Natural killer cell treated with Interleukin-12 subunit alpha and Interleukin-12 subunit beta and Interleukin-15 and Interleukin-18, amount 100 ng/mL, for 72 hours (primary cell): ENCODE results near the gene TRIM47. TPM values are rescaled to one million over a fixed set of nuclear protein-coding genes. Genes with fewer than 3 reads are reported as not detected.
"Not testable (repeated sequence)": the region's sequence is repeated elsewhere in the genome, so short reads cannot be mapped to it uniquely, and the experiment has no call there.

Experiments
- ATAC-seq, 2 donors: fragments of 150-1000 bp; cut with Tn5 transposase in 1 of 2; sonication (Bioruptor Pico), chemical (Tn5 transposase) in 1 of 2; 2 replicates each; pipeline ENCODE4 v1.10.0; 2021
- DNase-seq: peaks from one replicate; pipeline ENCODE4 v3.0.0; 2022; ENCODE audit warnings: low spot score
- H3K27ac Mint-ChIP-seq, 2 donors: 1 replicate in 1 of 2; 2 replicates in 1 of 2; pipeline ENCODE4 v1.8.0; 2022; ENCODE audit warnings: mixed read lengths in 2 of 2, mild to moderate bottlenecking in 1 of 2, moderate library complexity in 1 of 2
- H3K27me3 Mint-ChIP-seq, 2 donors: 1 replicate in 1 of 2; 2 replicates in 1 of 2; pipeline ENCODE4 v1.8.0; 2022; ENCODE audit warnings: mixed read lengths in 2 of 2
- H3K36me3 Mint-ChIP-seq: one replicate; pipeline ENCODE4 v1.8.0; 2022; ENCODE audit warnings: mixed read lengths
- H3K4me1 Mint-ChIP-seq, 2 donors: 1 replicate in 1 of 2; 2 replicates in 1 of 2; pipeline ENCODE4 v1.8.0; 2022; ENCODE audit warnings: low read depth in 2 of 2, mixed read lengths in 2 of 2, mild to moderate bottlenecking in 1 of 2
- H3K4me3 Mint-ChIP-seq: one replicate; pipeline ENCODE4 v1.8.0; 2022; ENCODE audit warnings: mixed read lengths
- H3K9me3 Mint-ChIP-seq: 2 replicates; pipeline ENCODE4 v1.8.0; 2022; ENCODE audit warnings: mixed read lengths
- total RNA-seq, 2 donors: library from RNA; stranded (reverse); gene quantifications; one replicate each; pipeline ENCODE4 v1.2.3, GENCODE V29; 2022

Gene TRIM47
- total RNA-seq, 2 donors from 2014 or later, result 1.6 to 2.1 TPM

- ATAC-seq, result no peak
- DNase-seq, result peak; percentile 50
- no peak overlapping the region for H3K27ac Mint-ChIP-seq
- H3K4me1 Mint-ChIP-seq, result peaks cover 20% of the 10 kb centered on the region in 2 donors
- no peaks in the 10 kb centered on the region for H3K9me3 Mint-ChIP-seq
- no peaks in the 10 kb centered on the region for H3K27me3 Mint-ChIP-seq
- no peak overlapping the region for H3K4me3 Mint-ChIP-seq
- no peaks in the 10 kb centered on the region for H3K36me3 Mint-ChIP-seq
Observed at GRCh38 chr17:75891605-75892555, 13.5 kb upstream of the TRIM47 start.

GRCh38 chr17:75891022-75891604 is 12.7 kb upstream of the TRIM47 start:
- Mint-ChIP-seq H3K4me1 (peaks cover 20 to 23% of the 10 kb centered on the region in 2 donors), H3K27ac (no peak overlapping the region), H3K27me3 (no peaks in the 10 kb centered on the region), H3K36me3 (no peaks in the 10 kb centered on the region), H3K4me3 (no peak overlapping the region), H3K9me3 (no peaks in the 10 kb centered on the region)
- DNase-seq, result no peak
- peak in 1 of 2 donors; percentile 41 for ATAC-seq

DNA sequence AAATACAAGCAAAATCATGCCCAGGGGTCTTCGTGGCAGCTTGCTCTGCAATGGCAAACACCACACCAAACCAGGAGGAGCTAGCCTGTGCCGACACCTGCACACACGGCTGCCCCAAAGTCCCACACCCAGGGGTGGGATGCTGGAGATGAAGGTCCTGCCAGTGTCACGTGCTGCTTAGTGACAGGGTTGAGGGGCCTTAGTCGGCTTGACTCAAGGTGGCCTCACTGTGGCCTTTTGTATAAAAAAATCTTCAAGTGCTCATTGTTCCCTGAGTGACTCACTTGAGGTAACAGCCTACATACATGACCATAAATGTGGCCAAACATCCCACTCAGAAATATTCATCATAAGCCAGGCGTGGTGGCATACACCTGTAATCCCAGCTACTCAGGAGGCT is 11.1 kb upstream of the TRIM47 start:
- Mint-ChIP-seq H3K27me3 (no peaks in the 10 kb centered on the region), H3K4me1 (peaks cover 9 to 11% of the 10 kb centered on the region in 2 donors), H3K27ac (no peak overlapping the region), H3K36me3 (no peaks in the 10 kb centered on the region), H3K9me3 (no peaks in the 10 kb centered on the region), H3K4me3 (no peak overlapping the region)
- ATAC-seq, result no peak
- DNase-seq, result no peak

- Mint-ChIP-seq H3K27me3 (no peaks in the 10 kb centered on the region), H3K9me3 (no peaks in the 10 kb centered on the region), H3K27ac (no peak overlapping the region), H3K4me1 (peaks cover 0 to 3% of the 10 kb centered on the region in 2 donors), H3K36me3 (no peaks in the 10 kb centered on the region), H3K4me3 (no peak overlapping the region)
- ATAC-seq, result no peak
- no peak for DNase-seq
Observed at GRCh38 chr17:75888484-75888883, 10.1 kb upstream of the TRIM47 start.

DNA sequence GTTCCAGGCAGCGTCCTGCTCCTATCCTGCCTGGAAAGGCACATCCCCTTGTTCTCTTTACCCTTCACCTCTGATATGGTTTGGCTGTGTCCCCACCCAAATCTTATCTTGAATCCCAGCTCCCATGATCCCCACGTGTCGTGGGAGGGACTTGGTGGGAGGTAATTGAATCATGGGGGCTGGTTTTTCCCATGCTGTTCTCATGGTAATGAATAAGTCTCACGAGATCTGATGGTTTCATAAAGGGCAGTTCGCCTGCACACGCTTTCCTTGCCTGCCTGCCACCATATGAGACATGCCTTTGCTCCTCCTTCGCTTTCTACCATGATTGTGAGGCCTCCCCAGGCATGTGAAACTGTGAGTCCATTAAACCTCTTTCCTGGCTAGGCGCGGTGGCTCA is 7.5 kb upstream of the TRIM47 start:
- DNase-seq, ATAC-seq, H3K4me1 Mint-ChIP-seq, H3K27ac Mint-ChIP-seq, H3K36me3 Mint-ChIP-seq, H3K9me3 Mint-ChIP-seq, H3K27me3 Mint-ChIP-seq, H3K4me3 Mint-ChIP-seq: not testable (repeated sequence)

DNA sequence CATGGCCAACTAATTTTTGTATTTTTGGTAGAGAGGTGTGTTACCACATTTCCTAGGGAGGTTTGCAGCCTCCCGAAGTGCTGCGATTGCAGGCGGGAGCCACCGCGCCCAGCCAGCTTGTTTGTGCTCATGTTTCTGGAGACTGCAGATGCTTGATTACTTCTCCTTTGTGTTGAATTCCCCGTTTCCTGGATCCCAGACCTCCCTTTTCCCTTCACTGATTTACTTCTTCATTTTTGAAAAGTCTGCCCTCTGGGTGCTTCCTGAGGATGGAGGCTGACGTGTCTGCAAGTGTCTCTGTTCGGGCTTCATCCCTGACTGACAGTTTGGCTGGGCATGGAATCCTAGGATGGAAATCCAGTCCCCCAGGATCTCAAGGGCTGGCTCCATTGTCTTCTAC is 7.0 kb upstream of the TRIM47 start:
- Mint-ChIP-seq H3K27ac (no peak overlapping the region), H3K9me3 (no peaks in the 10 kb centered on the region), H3K27me3 (peaks cover 0 to under 1% of the 10 kb centered on the region in 2 donors), H3K36me3 (no peaks in the 10 kb centered on the region), H3K4me1 (peaks cover 0 to 3% of the 10 kb centered on the region in 2 donors), H3K4me3 (no peak overlapping the region)
- ATAC-seq (no peak), DNase-seq (no peak)

DNA sequence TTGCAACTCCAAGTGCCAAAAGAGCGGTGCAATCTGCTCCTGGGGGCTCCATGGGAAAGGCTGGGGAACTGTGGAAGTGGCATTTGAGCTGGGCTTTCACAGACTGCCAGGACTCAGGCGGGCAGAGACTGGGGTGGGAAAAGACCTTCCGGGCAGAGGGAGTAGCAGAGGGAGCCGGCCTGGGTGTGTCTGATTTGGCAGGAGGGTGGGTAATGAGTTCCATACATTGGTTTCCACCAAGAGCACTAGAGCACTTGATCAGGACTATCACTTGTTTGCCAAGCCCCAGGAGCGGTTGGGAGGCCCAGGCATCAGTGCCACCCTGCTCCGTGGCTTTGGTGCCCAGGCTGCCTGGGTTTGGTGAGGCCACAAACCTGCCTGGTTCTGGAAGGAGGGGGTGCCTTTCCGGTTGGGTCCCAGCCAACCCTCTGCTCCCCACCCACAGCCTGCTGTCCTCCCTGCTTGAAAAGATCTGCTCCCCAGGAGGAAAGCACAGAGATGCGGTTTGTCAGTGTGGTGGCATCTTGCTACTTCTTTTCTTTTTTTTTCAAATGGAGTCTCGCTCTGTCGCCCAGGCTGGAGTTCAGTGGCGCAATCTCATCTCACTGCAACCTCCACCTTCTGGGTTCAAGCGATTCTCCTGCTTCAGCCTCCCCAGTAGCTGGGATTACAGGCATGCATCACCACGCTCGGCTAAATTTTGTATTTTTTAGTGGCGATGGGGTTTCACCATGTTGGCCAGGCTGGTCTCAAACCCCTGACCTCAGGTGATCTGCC is 3.5 kb upstream of the TRIM47 start:
- H3K27ac Mint-ChIP-seq, result no peak overlapping the region
- no peak overlapping the region for H3K4me3 Mint-ChIP-seq

DNA sequence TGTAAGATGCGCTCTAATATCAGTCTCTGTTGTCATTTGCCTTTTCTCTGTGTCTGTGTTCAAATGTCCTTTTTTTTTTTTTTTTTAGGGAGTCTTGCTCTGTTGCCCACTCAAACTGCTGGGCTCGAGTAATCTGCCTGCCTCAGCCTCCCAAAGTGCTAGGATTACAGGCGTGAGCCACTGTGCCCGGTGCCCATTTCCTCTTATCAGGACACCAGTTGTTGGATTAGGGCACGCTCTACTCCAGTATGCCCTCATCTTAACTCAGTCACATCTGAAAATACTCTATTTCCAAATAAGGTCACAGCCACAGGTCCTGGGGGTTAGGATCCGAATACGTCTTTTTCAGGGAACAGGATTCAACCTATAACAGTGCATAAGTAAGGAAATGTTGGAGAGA is 1.9 kb upstream of the TRIM47 start:
- Mint-ChIP-seq H3K27ac (no peak overlapping the region), H3K4me1 (peaks cover 16 to 17% of the 10 kb centered on the region in 2 donors), H3K27me3 (peaks cover 5 to 14% of the 10 kb centered on the region in 2 donors), H3K36me3 (no peaks in the 10 kb centered on the region), H3K4me3 (peak overlapping the region; percentile 27), H3K9me3 (no peaks in the 10 kb centered on the region)
- ATAC-seq (no peak), DNase-seq (no peak)

More for the DNA sequence above, 3.5 kb upstream of the TRIM47 start:
- DNase-seq, result no peak
- no peak for ATAC-seq
- no peaks in the 10 kb centered on the region for H3K9me3 Mint-ChIP-seq
- H3K4me1 Mint-ChIP-seq, result peaks cover 8 to 12% of the 10 kb centered on the region in 2 donors
- H3K36me3 Mint-ChIP-seq, result no peaks in the 10 kb centered on the region
- peaks cover 5 to 14% of the 10 kb centered on the region in 2 donors for H3K27me3 Mint-ChIP-seq

GRCh38 chr17:75877752-75878173 is 618 bp downstream of the TRIM47 start:
- peak; percentile 92 to 94 for ATAC-seq
- peaks cover 16 to 17% of the 10 kb centered on the region in 2 donors for H3K4me1 Mint-ChIP-seq

DNA sequence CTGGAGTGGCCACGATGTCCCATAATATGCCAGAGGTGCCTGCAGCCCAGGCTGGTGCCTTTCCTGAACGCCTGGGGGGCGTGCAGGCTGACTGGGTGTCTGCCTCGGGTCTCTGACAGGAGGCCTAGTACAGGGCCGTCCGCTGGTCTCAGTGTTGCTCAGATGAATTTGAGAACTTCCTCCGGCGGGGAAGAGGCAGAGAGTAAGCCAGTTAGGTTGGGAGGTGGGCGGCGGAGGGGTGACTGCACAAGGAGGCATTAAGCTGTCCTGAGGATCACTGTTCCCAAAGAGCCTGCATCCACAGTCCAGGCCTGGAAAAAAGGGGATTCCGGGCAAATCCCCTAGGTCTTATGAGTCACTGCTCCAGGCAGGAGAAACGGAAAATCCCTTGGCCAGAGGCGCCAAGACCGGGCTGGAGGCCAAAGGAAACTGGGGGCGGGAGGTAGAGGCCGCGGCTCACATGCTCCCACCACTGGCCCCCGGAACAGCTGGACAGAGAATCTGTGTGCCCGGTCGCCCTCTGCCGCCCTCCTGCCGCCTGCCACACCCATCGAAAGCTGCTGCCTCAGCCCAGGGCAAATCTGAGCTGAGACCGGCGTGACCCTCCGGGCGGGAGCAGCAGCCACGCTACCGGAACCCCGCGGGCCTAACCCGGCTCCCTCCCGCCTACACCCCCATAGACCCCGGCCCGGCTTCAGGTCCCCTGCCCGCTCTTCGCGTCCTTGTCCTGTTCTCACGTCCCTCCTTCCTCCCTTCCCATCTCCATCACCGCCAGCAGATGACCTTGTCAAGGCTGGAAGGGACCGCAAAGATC is 1.2 kb downstream of the TRIM47 start:
- no peaks in the 10 kb centered on the region for H3K9me3 Mint-ChIP-seq
- H3K36me3 Mint-ChIP-seq, result no peaks in the 10 kb centered on the region
- peaks cover 16 to 17% of the 10 kb centered on the region in 2 donors for H3K4me1 Mint-ChIP-seq
- H3K4me3 Mint-ChIP-seq, result peak overlapping the region; percentile 45
- peaks cover 5 to 14% of the 10 kb centered on the region in 2 donors for H3K27me3 Mint-ChIP-seq
- ATAC-seq, result no peak
- no peak overlapping the region for H3K27ac Mint-ChIP-seq
- DNase-seq, result no peak

More at GRCh38 chr17:75877752-75878173, 618 bp downstream of the TRIM47 start:
- Mint-ChIP-seq H3K27me3 (peaks cover 5 to 14% of the 10 kb centered on the region in 2 donors), H3K4me3 (peak overlapping the region; percentile 45), H3K36me3 (no peaks in the 10 kb centered on the region), H3K9me3 (no peaks in the 10 kb centered on the region), H3K27ac (no peak overlapping the region)
- peak; percentile 72 for DNase-seq

- DNase-seq (no peak), ATAC-seq (peak in 1 of 2 donors; percentile 13)
- Mint-ChIP-seq H3K9me3 (no peaks in the 10 kb centered on the region), H3K36me3 (no peaks in the 10 kb centered on the region), H3K27me3 (peaks cover 5 to 14% of the 10 kb centered on the region in 2 donors), H3K4me1 (peaks cover 16 to 17% of the 10 kb centered on the region in 2 donors), H3K27ac (no peak overlapping the region), H3K4me3 (peak overlapping the region; percentile 45)
Observed at GRCh38 chr17:75876190-75876937, 2.0 kb downstream of the TRIM47 start.

- peaks cover 5 to 14% of the 10 kb centered on the region in 2 donors for H3K27me3 Mint-ChIP-seq
- no peak overlapping the region for H3K27ac Mint-ChIP-seq
- no peaks in the 10 kb centered on the region for H3K9me3 Mint-ChIP-seq
- ATAC-seq (no peak), DNase-seq (no peak)
- peaks cover 16 to 17% of the 10 kb centered on the region in 2 donors for H3K4me1 Mint-ChIP-seq
- H3K36me3 Mint-ChIP-seq, result no peaks in the 10 kb centered on the region
- H3K4me3 Mint-ChIP-seq, result no peak overlapping the region
Observed at GRCh38 chr17:75875940-75876189, 2.5 kb downstream of the TRIM47 start.
